ENCODE data around the gene CREM.

The CREM gene

GRCh38 chr10:35103882-35104281 is 22.8 kb upstream of the CREM start:
- Histone ChIP-seq H3K36me3 (replicated peaks) (no peaks in the 10 kb centered on the region), H3K27me3 (replicated peaks) (no peaks in the 10 kb centered on the region), H3K27ac (no peak overlapping the region), H3K4me3 (ENCODE audit: low read depth, low read length) (no peak overlapping the region)
- in situ Hi-C loops (cut with HindIII; ENCODE audit: low pct_ligation_motif_present, low sequenced_read_pairs): no loop called here
- no peak for TF ChIP-seq CTCF (IDR thresholded peaks at IDR 0.05; ENCODE audit: low read depth, low read length, missing control alignments)
- DNase-seq: no peak

- in situ Hi-C loops (cut with HindIII; ENCODE audit: low pct_ligation_motif_present, low sequenced_read_pairs): no loop called here
- TF ChIP-seq CTCF (IDR thresholded peaks at IDR 0.05; ENCODE audit: low read depth, low read length, missing control alignments): no peak
- no peaks in the 10 kb centered on the region for H3K36me3 ChIP-seq (replicated peaks)
- H3K4me3 ChIP-seq (ENCODE audit: low read depth, low read length): no peak overlapping the region
- H3K27ac ChIP-seq: no peak overlapping the region
- no peak for DNase-seq
- H3K27me3 ChIP-seq (replicated peaks): no peaks in the 10 kb centered on the region
Observed at GRCh38 chr10:35112571-35112970, 14.1 kb upstream of the CREM start.

GRCh38 chr10:35119378-35119777 is 7.3 kb upstream of the CREM start:
- DNase-seq: no peak
- no peaks in the 10 kb centered on the region for H3K27me3 ChIP-seq (replicated peaks)
- no peak overlapping the region for H3K27ac ChIP-seq
- in situ Hi-C loops (cut with HindIII; ENCODE audit: low pct_ligation_motif_present, low sequenced_read_pairs): no loop called here
- no peak overlapping the region for H3K4me3 ChIP-seq (ENCODE audit: low read depth, low read length)
- TF ChIP-seq CTCF (IDR thresholded peaks at IDR 0.05; ENCODE audit: low read depth, low read length, missing control alignments): no peak
- no peaks in the 10 kb centered on the region for H3K36me3 ChIP-seq (replicated peaks)

- Histone ChIP-seq H3K36me3 (replicated peaks) (peaks cover 2% of the 10 kb centered on the region), H3K4me3 (ENCODE audit: low read depth, low read length) (no peak overlapping the region), H3K27ac (no peak overlapping the region), H3K27me3 (replicated peaks) (no peaks in the 10 kb centered on the region)
- in situ Hi-C loops (cut with HindIII; ENCODE audit: low pct_ligation_motif_present, low sequenced_read_pairs): no loop called here
- no peak for DNase-seq
- TF ChIP-seq CTCF (IDR thresholded peaks at IDR 0.05; ENCODE audit: low read depth, low read length, missing control alignments): no peak
Observed at GRCh38 chr10:35124540-35124939, 2.1 kb upstream of the CREM start.

- no peak for TF ChIP-seq CTCF (IDR thresholded peaks at IDR 0.05; ENCODE audit: low read depth, low read length, missing control alignments)
- H3K27me3 ChIP-seq (replicated peaks): no peaks in the 10 kb centered on the region
- H3K4me3 ChIP-seq (ENCODE audit: low read depth, low read length): peak overlapping the region; percentile 82
- no peak for DNase-seq
- H3K36me3 ChIP-seq (replicated peaks): peaks cover 2% of the 10 kb centered on the region
- no peak overlapping the region for H3K27ac ChIP-seq
- in situ Hi-C loops (cut with HindIII; ENCODE audit: low pct_ligation_motif_present, low sequenced_read_pairs): no loop called here
Observed at GRCh38 chr10:35126062-35126529, 550 bp upstream of the CREM start.

- in situ Hi-C loops (cut with HindIII; ENCODE audit: low pct_ligation_motif_present, low sequenced_read_pairs): no loop called here
- no peak for TF ChIP-seq CTCF (IDR thresholded peaks at IDR 0.05; ENCODE audit: low read depth, low read length, missing control alignments)
- H3K4me3 ChIP-seq (ENCODE audit: low read depth, low read length): peak overlapping the region; percentile 82
- peak overlapping the region; percentile 99 for H3K27ac ChIP-seq
- H3K36me3 ChIP-seq (replicated peaks): peaks cover 2% of the 10 kb centered on the region
- no peaks in the 10 kb centered on the region for H3K27me3 ChIP-seq (replicated peaks)
- DNase-seq: peak; percentile 47
Observed at GRCh38 chr10:35127289-35127891, 744 bp downstream of the CREM start.

All from brain microvascular endothelial cell (primary cell).